ENCODE results near the gene ULK4.

- TF ChIP-seq, protein P1, sequence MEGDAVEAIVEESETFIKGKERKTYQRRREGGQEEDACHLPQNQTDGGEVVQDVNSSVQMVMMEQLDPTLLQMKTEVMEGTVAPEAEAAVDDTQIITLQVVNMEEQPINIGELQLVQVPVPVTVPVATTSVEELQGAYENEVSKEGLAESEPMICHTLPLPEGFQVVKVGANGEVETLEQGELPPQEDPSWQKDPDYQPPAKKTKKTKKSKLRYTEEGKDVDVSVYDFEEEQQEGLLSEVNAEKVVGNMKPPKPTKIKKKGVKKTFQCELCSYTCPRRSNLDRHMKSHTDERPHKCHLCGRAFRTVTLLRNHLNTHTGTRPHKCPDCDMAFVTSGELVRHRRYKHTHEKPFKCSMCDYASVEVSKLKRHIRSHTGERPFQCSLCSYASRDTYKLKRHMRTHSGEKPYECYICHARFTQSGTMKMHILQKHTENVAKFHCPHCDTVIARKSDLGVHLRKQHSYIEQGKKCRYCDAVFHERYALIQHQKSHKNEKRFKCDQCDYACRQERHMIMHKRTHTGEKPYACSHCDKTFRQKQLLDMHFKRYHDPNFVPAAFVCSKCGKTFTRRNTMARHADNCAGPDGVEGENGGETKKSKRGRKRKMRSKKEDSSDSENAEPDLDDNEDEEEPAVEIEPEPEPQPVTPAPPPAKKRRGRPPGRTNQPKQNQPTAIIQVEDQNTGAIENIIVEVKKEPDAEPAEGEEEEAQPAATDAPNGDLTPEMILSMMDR (conservative IDR thresholded peaks at IDR 0.05): no peak
- TF ChIP-seq ZFX (IDR thresholded peaks at IDR 0.05): no peak
Measured at GRCh38 chr3:41697702-41698101, 264.2 kb downstream of the ULK4 start.

Data from C4-2B (cell line).